Fibroblast of lung (primary cell): ENCODE data around the gene BCAT1. TPM values are rescaled to one million over a fixed set of nuclear protein-coding genes. Genes with fewer than 3 reads are reported as not detected.

ENCODE experiments used
- DNase-seq, 2 donors: peaks; one replicate each; pipeline versions ENCODE4 v3.0.0 to v3.0.0-alpha.2; 2010; ENCODE audit warnings: low read depth in 2 of 2
- H2AFZ ChIP-seq: 2 replicates; pipeline ENCODE4 v1.5.1; 2012; ENCODE audit warnings: low read length, control low read depth, inconsistent platforms
- H3K27ac ChIP-seq: 2 replicates; pipeline ENCODE4 v1.5.1; 2011; ENCODE audit warnings: low read length, control low read depth; ENCODE audit not compliant: insufficient read depth
- H3K27me3 ChIP-seq: 2 replicates; pipeline ENCODE4 v1.5.1; 2011; ENCODE audit warnings: mild to moderate bottlenecking, low read length; ENCODE audit not compliant: control insufficient read depth, insufficient read depth
- H3K36me3 ChIP-seq: 2 replicates; pipeline ENCODE4 v1.5.1; 2011; ENCODE audit warnings: low read length; ENCODE audit not compliant: control insufficient read depth, insufficient read depth
- H3K4me1 ChIP-seq: 2 replicates; pipeline ENCODE4 v1.5.1; 2011; ENCODE audit warnings: low read length; ENCODE audit not compliant: control insufficient read depth, insufficient read depth; ENCODE audit errors: extremely low read depth
- H3K4me2 ChIP-seq: 2 replicates; pipeline ENCODE4 v1.5.1; 2011; ENCODE audit warnings: low read length, control low read depth; ENCODE audit not compliant: insufficient read depth; ENCODE audit errors: extremely low read depth
- H3K4me3 ChIP-seq, 4 experiments: fragments of 200-600 bp in 1 of 4; sonication (generic) in 1 of 4; replicated peaks in 1 of 4; 2 replicates each; pipeline ENCODE4 v1.5.1; 2011 to 2016; ENCODE audit warnings: low read length in 4 of 4, low read depth in 3 of 4, mild to moderate bottlenecking in 3 of 4, control low read depth in 2 of 4, inconsistent platforms in 1 of 4, mixed read lengths in 1 of 4; ENCODE audit not compliant: insufficient read depth in 1 of 4; ENCODE audit errors: control extremely low read depth in 1 of 4
- H3K79me2 ChIP-seq: 2 replicates; pipeline ENCODE4 v1.5.1; 2012; ENCODE audit warnings: mild to moderate bottlenecking, low read length, inconsistent platforms; ENCODE audit not compliant: control insufficient read depth, insufficient read depth
- H3K9ac ChIP-seq: 2 replicates; pipeline ENCODE4 v1.5.1; 2011; ENCODE audit warnings: mild to moderate bottlenecking, low read length, control low read depth; ENCODE audit not compliant: insufficient read depth
- H3K9me3 ChIP-seq: 2 replicates; pipeline ENCODE4 v1.5.1; 2012; ENCODE audit warnings: low read depth, low read length; ENCODE audit not compliant: control insufficient read depth, insufficient read depth
- H4K20me1 ChIP-seq: 2 replicates; pipeline ENCODE4 v1.5.1; 2011; ENCODE audit warnings: low read length; ENCODE audit not compliant: control insufficient read depth, insufficient read depth; ENCODE audit errors: extremely low read depth
- EZH2 ChIP-seq: IDR thresholded peaks from 2 replicates; pipeline ENCODE4 v1.5.1; 2012; ENCODE audit warnings: low read length, control low read depth, mild to moderate bottlenecking; ENCODE audit errors: missing control alignments
- polyA plus RNA-seq, 2 donors: library from polyadenylated mRNA; depleted of rRNA in 1 of 2; stranded (reverse) in 1 of 2; unstranded in 1 of 2; fragments of >200 nt; gene quantifications; 2 replicates each; pipeline ENCODE4 v1.2.1, GENCODE V29; 2011 to 2012; ENCODE audit warnings: missing spikeins in 1 of 2
- total RNA-seq: library from RNA; depleted of rRNA; stranded (reverse); fragments of >200 nt; gene quantifications from 2 replicates; pipeline ENCODE4 v1.2.1, GENCODE V29; 2014
- TF ChIP-seq, protein P1 (sequence below), 2 donors: IDR thresholded peaks in 1 of 2; conservative IDR thresholded peaks in 1 of 2; 1 replicate in 1 of 2; 2 replicates in 1 of 2; pipeline ENCODE4 v1.5.1; 2011 to 2012; ENCODE audit warnings: low read length in 2 of 2, control low read depth in 1 of 2, inconsistent platforms in 1 of 2, low read depth in 1 of 2, mild to moderate bottlenecking in 1 of 2

Gene BCAT1
- total and polyA plus RNA-seq, 2 donors (not counting 1 experiment from before 2014, with no cell fraction given) = 27.8 to 162 TPM

DNA sequence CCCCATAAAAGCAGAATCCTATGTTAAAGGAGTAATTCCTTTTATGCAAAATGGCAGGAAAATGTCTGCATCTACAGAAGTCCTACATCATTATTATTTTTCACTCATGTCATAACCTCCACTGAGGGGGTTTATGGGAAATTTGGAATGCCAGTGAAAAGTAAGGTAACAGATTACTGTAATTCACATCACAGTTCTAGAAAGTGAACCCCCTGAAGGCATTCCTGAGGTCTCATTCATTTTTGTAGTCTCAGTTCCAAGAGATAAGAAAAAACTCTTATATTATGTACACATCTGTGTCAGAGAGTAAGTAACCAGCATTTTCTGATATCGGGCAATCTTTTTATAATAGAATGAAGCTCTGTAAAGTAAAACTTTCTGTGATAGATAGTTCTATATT, 28.8 kb upstream of the BCAT1 start:
- H3K4me1 ChIP-seq = no peaks in the 10 kb centered on the region
- H4K20me1 ChIP-seq = no peaks in the 10 kb centered on the region
- no peaks in the 10 kb centered on the region for H3K36me3 ChIP-seq
- no peak overlapping the region for H3K4me2 ChIP-seq
- H3K79me2 ChIP-seq = no peaks in the 10 kb centered on the region
- no peaks in the 10 kb centered on the region for H3K9me3 ChIP-seq
- no peak overlapping the region for H3K27ac ChIP-seq
- no peak overlapping the region for H2AFZ ChIP-seq
- H3K27me3 ChIP-seq = no peaks in the 10 kb centered on the region
- no peak overlapping the region for H3K4me3 ChIP-seq
- DNase-seq = peak in 1 of 2 donors; percentile 32
- TF ChIP-seq EZH2 = no peak
- TF ChIP-seq, protein P1, sequence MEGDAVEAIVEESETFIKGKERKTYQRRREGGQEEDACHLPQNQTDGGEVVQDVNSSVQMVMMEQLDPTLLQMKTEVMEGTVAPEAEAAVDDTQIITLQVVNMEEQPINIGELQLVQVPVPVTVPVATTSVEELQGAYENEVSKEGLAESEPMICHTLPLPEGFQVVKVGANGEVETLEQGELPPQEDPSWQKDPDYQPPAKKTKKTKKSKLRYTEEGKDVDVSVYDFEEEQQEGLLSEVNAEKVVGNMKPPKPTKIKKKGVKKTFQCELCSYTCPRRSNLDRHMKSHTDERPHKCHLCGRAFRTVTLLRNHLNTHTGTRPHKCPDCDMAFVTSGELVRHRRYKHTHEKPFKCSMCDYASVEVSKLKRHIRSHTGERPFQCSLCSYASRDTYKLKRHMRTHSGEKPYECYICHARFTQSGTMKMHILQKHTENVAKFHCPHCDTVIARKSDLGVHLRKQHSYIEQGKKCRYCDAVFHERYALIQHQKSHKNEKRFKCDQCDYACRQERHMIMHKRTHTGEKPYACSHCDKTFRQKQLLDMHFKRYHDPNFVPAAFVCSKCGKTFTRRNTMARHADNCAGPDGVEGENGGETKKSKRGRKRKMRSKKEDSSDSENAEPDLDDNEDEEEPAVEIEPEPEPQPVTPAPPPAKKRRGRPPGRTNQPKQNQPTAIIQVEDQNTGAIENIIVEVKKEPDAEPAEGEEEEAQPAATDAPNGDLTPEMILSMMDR (conservative IDR thresholded peaks at IDR 0.05 in 1 of 2, IDR thresholded peaks at IDR 0.05 in 1 of 2; ENCODE audit: low read depth in 1 of 2, low read length in 2 of 2) = no peak
- H3K9ac ChIP-seq = no peak overlapping the region

DNA sequence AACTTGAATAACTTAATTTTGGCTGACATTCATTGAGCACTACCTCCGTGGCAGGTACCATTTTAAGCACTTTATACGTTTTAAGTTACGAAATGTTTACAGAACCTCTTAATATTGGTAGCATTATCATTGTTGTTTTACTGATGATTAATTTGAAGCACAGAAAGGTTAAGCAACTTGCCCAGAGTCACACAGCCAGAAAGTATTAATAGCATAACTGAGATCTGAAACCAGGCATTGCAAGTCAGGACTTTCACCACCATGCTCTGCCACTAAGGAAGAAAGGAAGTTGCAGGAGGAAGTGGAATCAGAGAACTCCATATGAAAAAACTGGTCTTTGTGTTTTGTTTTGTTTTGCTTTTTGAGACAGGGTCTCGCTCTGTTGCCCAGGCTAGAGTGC, 28.2 kb upstream of the BCAT1 start:
- H4K20me1 ChIP-seq = no peaks in the 10 kb centered on the region
- H3K27me3 ChIP-seq = no peaks in the 10 kb centered on the region
- no peaks in the 10 kb centered on the region for H3K9me3 ChIP-seq
- H3K27ac ChIP-seq = no peak overlapping the region
- no peak overlapping the region for H3K4me3 ChIP-seq
- H3K4me2 ChIP-seq = no peak overlapping the region
- DNase-seq = no peak
- no peaks in the 10 kb centered on the region for H3K4me1 ChIP-seq
- H3K9ac ChIP-seq = no peak overlapping the region
- H2AFZ ChIP-seq = no peak overlapping the region
- no peaks in the 10 kb centered on the region for H3K79me2 ChIP-seq
- no peak for TF ChIP-seq EZH2
- TF ChIP-seq, protein P1 (conservative IDR thresholded peaks at IDR 0.05 in 1 of 2, IDR thresholded peaks at IDR 0.05 in 1 of 2; ENCODE audit: low read depth in 1 of 2, low read length in 2 of 2) = no peak
- H3K36me3 ChIP-seq = no peaks in the 10 kb centered on the region

DNA sequence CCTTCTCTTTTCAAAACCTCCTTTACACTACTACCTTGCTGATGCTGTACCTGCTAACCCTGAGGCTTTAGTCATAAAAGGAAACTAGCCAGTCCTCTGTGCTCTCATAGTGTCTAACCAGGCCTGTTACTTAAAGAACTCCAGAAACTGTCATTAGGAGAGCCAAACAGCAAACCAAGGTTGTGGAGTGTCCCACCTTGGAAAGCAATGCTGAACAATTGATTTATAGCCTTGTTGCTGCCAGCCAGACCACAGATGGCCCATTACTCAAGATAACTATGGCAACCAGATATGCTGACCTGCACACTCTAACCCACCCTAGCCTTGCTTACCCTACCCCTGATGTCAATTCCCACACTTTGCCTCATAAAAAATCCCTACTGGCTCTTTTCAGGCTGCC, 26.5 kb upstream of the BCAT1 start:
- H4K20me1 ChIP-seq = no peaks in the 10 kb centered on the region
- H3K36me3 ChIP-seq = no peaks in the 10 kb centered on the region
- no peak overlapping the region for H3K9ac ChIP-seq
- peak in 1 of 2 donors; percentile 45 for DNase-seq
- H3K4me2 ChIP-seq = no peak overlapping the region
- H3K27me3 ChIP-seq = no peaks in the 10 kb centered on the region
- TF ChIP-seq, protein P1 (conservative IDR thresholded peaks at IDR 0.05 in 1 of 2, IDR thresholded peaks at IDR 0.05 in 1 of 2; ENCODE audit: low read depth in 1 of 2, low read length in 2 of 2) = no peak
- TF ChIP-seq EZH2 = no peak
- no peak overlapping the region for H3K27ac ChIP-seq
- H3K9me3 ChIP-seq = no peaks in the 10 kb centered on the region
- no peaks in the 10 kb centered on the region for H3K4me1 ChIP-seq
- H3K4me3 ChIP-seq = no peak overlapping the region
- no peak overlapping the region for H2AFZ ChIP-seq
- H3K79me2 ChIP-seq = no peaks in the 10 kb centered on the region
